GM19324 (cell line): ENCODE data around the gene MAML2.
"Not testable (repeated sequence)": the region's sequence is repeated elsewhere in the genome, so short reads cannot be mapped to it uniquely, and the experiment has no call there.

Experiments
- ATAC-seq: cut with Tn5 transposase; IDR thresholded peaks from one replicate; pipeline ENCODE4 v1.9.1; 2021; ENCODE audit warnings: mild to moderate bottlenecking, moderate library complexity; ENCODE audit not compliant: unreplicated experiment, low FRiP score

MAML2 gene

DNA sequence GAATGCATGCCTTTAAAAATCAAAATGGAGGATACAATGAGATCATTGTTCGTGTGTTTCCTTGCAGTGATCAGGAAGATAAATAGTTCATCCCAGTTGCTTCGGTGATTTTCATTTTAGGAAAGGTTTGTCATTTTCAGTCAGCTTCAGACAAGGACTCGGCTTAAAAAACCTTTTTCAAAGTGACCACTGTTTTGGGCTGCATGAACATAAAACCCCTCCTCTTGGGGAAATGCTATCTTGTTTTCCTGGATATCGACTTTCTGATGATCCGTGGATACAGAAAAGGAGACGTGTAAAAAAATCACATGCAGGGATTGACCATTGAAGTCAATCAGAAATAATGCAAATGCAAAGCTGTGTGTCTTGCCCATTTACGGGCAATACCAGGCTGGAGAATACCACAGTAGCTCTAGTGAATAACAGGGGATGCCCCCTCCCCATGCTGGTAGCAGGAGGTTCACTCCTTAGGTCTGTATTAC lies 146.8 kb downstream of the MAML2 start:
- no peak for ATAC-seq

DNA sequence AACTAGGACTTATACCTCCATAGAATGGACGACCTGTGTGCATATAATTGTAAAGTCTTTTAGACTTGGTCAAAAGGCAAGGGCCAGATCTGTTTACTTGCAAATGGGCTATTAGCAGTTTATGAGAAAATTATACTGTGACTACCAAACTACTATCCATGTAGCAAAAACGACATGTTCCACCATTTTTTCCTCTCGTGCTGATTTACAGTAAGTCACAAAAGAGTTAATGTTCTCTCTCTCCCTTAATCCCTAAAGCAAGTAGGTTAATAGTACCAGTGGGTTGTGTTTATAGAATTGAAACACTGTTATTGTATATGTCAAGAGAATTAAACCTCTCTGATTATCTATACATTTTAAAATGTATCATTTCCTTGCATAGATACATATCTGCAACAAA lies 147.3 kb downstream of the MAML2 start:
- ATAC-seq, result no peak

DNA sequence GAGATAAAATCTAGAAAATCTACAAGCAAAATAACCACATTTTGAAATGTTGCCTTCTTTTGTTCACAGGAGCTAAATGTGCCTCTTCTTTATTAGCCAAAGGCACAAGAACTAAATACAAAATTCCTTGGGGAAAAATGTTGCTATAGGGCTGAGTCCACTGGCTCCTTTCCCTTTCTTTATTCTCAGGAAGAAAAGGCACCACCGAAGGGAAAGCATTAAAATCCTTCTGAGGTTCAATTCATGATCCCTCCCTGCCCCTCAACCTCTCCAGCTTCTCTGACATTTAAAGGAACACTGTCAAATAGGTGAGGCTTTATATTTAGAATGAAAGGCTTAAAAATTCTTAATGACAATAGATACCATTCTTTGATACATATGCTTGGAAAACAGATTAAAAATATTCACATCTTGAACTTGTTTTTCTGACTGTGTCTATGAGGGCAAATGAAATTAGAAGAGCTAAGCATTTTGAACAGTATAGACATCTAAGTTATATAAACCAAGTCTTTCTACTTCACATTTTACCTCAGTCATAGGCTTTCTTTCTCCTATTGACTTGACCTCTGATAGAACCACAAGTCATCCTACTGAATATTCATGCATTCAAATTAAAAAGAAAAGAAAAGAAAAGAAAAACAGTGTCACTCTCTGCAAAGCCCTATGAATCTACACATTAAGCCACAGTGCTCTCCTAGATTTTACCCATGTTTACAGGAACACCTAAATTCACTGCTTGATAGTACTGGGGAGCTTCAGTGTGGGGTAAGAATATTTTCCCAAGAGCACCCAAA lies 148.2 kb downstream of the MAML2 start:
- ATAC-seq, result no peak

GRCh38 chr11:96193745-96194443 lies 149.1 kb downstream of the MAML2 start:
- ATAC-seq, result no peak

- ATAC-seq, result no peak
Observed at GRCh38 chr11:96191752-96192151, 151.2 kb downstream of the MAML2 start.

DNA sequence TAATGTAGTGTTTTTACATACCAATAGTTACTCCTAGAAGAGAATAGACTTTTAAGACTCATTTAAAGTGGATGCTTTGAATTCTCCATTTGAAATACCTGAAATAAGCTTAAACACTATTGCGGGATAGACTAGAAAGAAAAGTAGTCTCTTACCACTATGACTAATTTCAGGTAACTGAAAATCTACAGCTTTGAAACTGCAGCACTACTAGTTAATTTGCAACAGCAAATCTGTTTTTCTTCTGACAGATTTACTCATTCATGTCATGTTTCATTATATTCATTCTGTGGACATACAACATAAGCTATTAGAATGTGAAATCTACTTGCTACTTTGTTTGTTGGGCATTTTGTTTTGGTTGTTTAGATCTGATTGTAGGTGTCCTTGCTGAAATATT lies 153.6 kb downstream of the MAML2 start:
- ATAC-seq, result no peak

GRCh38 chr11:96188243-96189006 lies 154.6 kb downstream of the MAML2 start:
- ATAC-seq, result no peak

GRCh38 chr11:96187822-96188221 lies 155.2 kb downstream of the MAML2 start:
- ATAC-seq, result no peak

DNA sequence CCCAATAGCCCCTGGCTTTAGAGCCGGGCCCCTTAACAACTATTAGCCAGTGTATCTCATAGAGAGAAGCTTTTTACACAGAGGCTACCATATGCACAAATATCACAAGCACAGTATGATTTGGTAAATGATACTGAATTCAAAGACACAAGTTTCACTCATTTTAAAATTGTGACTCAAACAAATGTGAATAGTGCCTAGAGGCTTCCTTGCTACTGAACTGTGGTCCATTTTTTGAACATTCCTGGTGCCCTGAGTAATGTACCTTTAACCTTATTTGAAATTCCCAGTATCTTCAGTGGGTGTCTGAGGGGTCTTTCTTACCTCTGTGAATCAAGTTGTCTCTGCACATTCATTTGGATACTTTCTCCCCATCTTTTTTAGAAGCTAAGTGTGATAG lies 156.2 kb downstream of the MAML2 start:
- no peak for ATAC-seq

DNA sequence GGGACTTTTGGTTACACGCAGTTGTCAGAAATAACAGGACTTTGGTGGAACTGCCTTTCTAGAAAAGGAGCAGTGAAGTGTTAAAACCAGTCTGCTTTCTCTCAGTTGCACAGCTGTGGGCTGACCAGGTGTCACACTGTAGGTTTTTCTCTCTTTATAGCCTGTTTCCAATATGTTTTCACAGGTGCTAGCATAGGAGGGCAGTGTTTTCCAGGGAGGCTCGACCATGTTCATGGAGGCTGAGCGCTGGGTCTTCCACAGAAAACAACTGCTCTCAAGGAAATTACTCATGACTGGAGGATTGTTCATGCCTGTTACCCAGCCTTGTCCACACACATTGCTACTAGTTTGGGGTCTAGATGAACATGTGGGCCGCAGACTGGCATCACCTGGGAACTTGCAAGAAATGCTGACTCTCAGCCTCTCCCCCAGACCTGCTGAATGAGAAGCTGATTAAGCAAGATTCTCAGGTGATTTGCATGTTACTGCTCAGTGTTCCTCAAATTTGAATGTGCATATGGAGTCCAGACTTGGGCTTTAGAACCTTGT lies 157.7 kb downstream of the MAML2 start:
- peak; percentile 77 for ATAC-seq

- not testable (repeated sequence) for ATAC-seq
Observed at GRCh38 chr11:96180937-96181336, 162.1 kb downstream of the MAML2 start.

- ATAC-seq, result no peak
Observed at GRCh38 chr11:96180341-96180740, 162.7 kb downstream of the MAML2 start.

- ATAC-seq, result no peak
Observed at GRCh38 chr11:96179905-96180304, 163.1 kb downstream of the MAML2 start.

DNA sequence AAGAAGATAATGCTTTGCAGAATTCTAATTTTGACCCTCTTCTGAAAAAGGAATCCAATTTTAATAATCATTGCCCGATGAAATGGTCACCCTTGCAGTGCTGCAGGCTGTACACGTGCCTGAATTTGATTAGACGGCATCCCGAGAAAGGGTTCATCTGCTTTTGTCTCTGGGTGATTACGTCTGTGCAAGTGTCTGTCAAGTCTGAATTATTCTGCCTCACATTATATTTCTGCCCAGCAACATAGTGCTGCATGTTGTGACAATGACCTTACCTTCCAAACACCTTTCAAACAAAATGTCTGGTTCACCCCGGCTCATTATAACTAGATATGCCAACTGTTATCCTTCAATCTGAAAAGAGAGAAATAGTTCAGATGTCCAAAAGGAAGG lies 164.1 kb downstream of the MAML2 start:
- ATAC-seq, result no peak

GRCh38 chr11:96178049-96178886 lies 164.7 kb downstream of the MAML2 start:
- no peak for ATAC-seq

DNA sequence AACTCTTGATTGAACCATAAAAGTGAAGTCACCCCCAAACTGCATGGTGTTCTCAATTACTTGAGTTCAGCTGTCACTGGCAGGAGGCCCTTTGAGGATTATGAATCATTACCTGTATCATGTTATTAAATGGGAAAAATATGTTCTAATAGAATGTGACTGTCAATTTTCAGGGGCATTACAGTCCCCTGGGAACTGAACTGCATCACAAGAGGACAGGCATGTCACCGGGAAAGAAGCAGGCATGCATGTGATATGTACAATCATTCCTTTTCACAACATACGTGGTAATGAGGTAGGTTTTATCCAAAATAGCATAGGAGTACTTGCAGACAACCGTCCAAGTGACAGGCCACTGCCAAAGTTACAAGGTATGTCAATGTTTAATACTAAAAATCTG lies 165.8 kb downstream of the MAML2 start:
- no peak for ATAC-seq

- ATAC-seq, result no peak
Observed at GRCh38 chr11:96173906-96174305, 169.1 kb downstream of the MAML2 start.

- ATAC-seq, result no peak
Observed at GRCh38 chr11:96173422-96173821, 169.6 kb downstream of the MAML2 start.

GRCh38 chr11:96172604-96173003 lies 170.4 kb downstream of the MAML2 start:
- no peak for ATAC-seq

GRCh38 chr11:96169250-96169649 lies 173.7 kb downstream of the MAML2 start:
- ATAC-seq, result no peak
